ENCODE data around the gene HHLA2.

- no peak for TF ChIP-seq GATA2 (IDR thresholded peaks at IDR 0.05; ENCODE audit: low read depth, low read length)
- no peak for TF ChIP-seq GATA3 (IDR thresholded peaks at IDR 0.05; ENCODE audit: low read depth, low read length)
These were observed 124.6 kb downstream of the HHLA2 start for GRCh38 chr3:108420926-108421325.

Measured in SH-SY5Y (cell line).